Umbilical cord (tissue), 2 donors: ENCODE measurements around the gene COX19. TPM values are rescaled to one million over a fixed set of nuclear protein-coding genes. Genes with fewer than 3 reads are reported as not detected.
"Not testable (repeated sequence)": the region's sequence is repeated elsewhere in the genome, so short reads cannot be mapped to it uniquely, and the experiment has no call there.

ENCODE experiments used
- DNase-seq: peaks from one replicate; pipeline ENCODE4 v3.0.0-alpha.2; 2015; ENCODE audit warnings: low spot score
- total RNA-seq: library from RNA; depleted of rRNA; stranded (reverse); fragments of >200 nt; gene quantifications from one replicate; pipeline ENCODE4 v1.2.3, GENCODE V29; 2014; ENCODE audit warnings: low replicate concordance; ENCODE audit not compliant: insufficient read depth

COX19 gene
- total RNA-seq, 1 donor from 2014 or later = 5.3 TPM

GRCh38 chr7:962401-963081 is 12.8 kb downstream of the COX19 start:
- no peak for DNase-seq

GRCh38 chr7:961546-962400 is 13.6 kb downstream of the COX19 start:
- DNase-seq = no peak

GRCh38 chr7:960972-961371 is 14.4 kb downstream of the COX19 start:
- DNase-seq = peak; percentile 78

GRCh38 chr7:960269-960871 is 15.0 kb downstream of the COX19 start:
- DNase-seq = peak; percentile 67

- DNase-seq = not testable (repeated sequence)
These were observed 15.6 kb downstream of the COX19 start for GRCh38 chr7:959740-960139.

- no peak for DNase-seq
These were observed 16.1 kb downstream of the COX19 start for GRCh38 chr7:959271-959670.

GRCh38 chr7:958221-959200 is 16.8 kb downstream of the COX19 start:
- no peak for DNase-seq

- DNase-seq = no peak
These were observed 17.7 kb downstream of the COX19 start for GRCh38 chr7:957418-958220.

GRCh38 chr7:956031-956430 is 19.3 kb downstream of the COX19 start:
- no peak for DNase-seq

- peak; percentile 49 for DNase-seq
These were observed 20.8 kb downstream of the COX19 start, which contains the start of gene ADAP1 for GRCh38 chr7:954330-955238. Gene ADAP1 (minus strand): TSS chr7:954680. CDS start chr7:954477, 203 bp downstream.

GRCh38 chr7:953547-954327 is 21.6 kb downstream of the COX19 start:
- DNase-seq = peak; percentile 56

- no peak for DNase-seq
These were observed 22.6 kb downstream of the COX19 start for GRCh38 chr7:952548-953441.

- DNase-seq = no peak
These were observed 23.3 kb downstream of the COX19 start for GRCh38 chr7:951881-952547.

- no peak for DNase-seq
These were observed 26.1 kb downstream of the COX19 start for GRCh38 chr7:949021-949934.

GRCh38 chr7:947391-948210 is 27.7 kb downstream of the COX19 start:
- DNase-seq = no peak
